Esophagus squamous epithelium (tissue), 4 donors: ENCODE measurements around the gene NRM.

ENCODE experiments used
- CTCF ChIP-seq, 6 experiments: fragments of 450-650 bp in 4 of 6; fragments of 200-600 bp in 2 of 6; sonication (generic) in 2 of 6; IDR thresholded peaks; one replicate each; pipeline ENCODE4 v1.5.1; 2016 to 2019; ENCODE audit warnings: antibody characterized with exemption in 6 of 6, mild to moderate bottlenecking in 4 of 6, moderate library complexity in 4 of 6
- POLR2A ChIP-seq, 4 donors: fragments of 450-650 bp; IDR thresholded peaks; one replicate each; pipeline ENCODE4 v1.6.1; 2017; ENCODE audit warnings: antibody characterized with exemption in 4 of 4, mild to moderate bottlenecking in 4 of 4, moderate library complexity in 3 of 4

GRCh38 chr6:30705620-30706019 is 14.8 kb upstream of the NRM start:
- no peak for TF ChIP-seq CTCF (IDR thresholded peaks at IDR 0.05)
- no peak for TF ChIP-seq POLR2A (IDR thresholded peaks at IDR 0.05)
